Endothelial cell of umbilical vein (primary cell): Measurements from ENCODE around the gene TMEFF1. TPM values are rescaled to one million over a fixed set of nuclear protein-coding genes. Genes with fewer than 3 reads are reported as not detected.

Source experiments
- BruUV-seq: library from RNA; stranded (reverse); fragments of 400-500 nt; replicated peaks from 2 replicates; lab custom pipeline; 2021; lab: Mats Ljungman, UMichigan
- CTCF ChIA-PET: fragments of 300-600, 350-600 bp; sonication (Branson Sonifier 250); formaldehyde crosslinking; loops from one replicate; lab custom pipeline; 2021; ENCODE audit warnings: antibody characterized with exemption, inconsistent platforms; lab: Charles Lee
- POLR2A ChIA-PET: fragments of 300-600, 350-600 bp; sonication (Branson Sonifier 250); formaldehyde crosslinking; loops from one replicate; lab custom pipeline; 2021; ENCODE audit warnings: antibody characterized with exemption, inconsistent platforms; lab: Charles Lee
- DNase-seq: peaks from one replicate; pipeline ENCODE4 v3.0.0-alpha.2; 2011; ENCODE audit warnings: low read depth, low spot score
- FAIRE-seq: peaks from 2 replicates; lab custom pipeline; 2011; peaks lifted over from hg19 to GRCh38; lab: Jason Lieb, UNC
- H2AFZ ChIP-seq: 2 replicates; pipeline ENCODE4 v1.6.0; 2012; ENCODE audit warnings: low read depth, low read length, control low read depth, inconsistent platforms
- H3K27ac ChIP-seq: 2 replicates; pipeline ENCODE4 v1.5.1; 2011; ENCODE audit warnings: low read depth, mild to moderate bottlenecking, control low read depth, low read length, moderate library complexity; ENCODE audit not compliant: insufficient read depth
- H3K27me3 ChIP-seq, 2 experiments: 2 replicates each; pipeline versions ENCODE4 v1.6.0 to v1.6.1; 2011; ENCODE audit warnings: low read length in 2 of 2, mixed read lengths in 1 of 2; ENCODE audit not compliant: control insufficient read depth in 2 of 2, insufficient read depth in 2 of 2
- H3K36me3 ChIP-seq, 2 experiments: 2 replicates in 1 of 2; 3 replicates in 1 of 2; pipeline ENCODE4 v1.5.1; 2011; ENCODE audit warnings: low read length in 2 of 2, mild to moderate bottlenecking in 1 of 2, moderate library complexity in 1 of 2; ENCODE audit not compliant: control insufficient read depth in 2 of 2, insufficient read depth in 2 of 2; ENCODE audit errors: extremely low read depth in 1 of 2
- H3K4me1 ChIP-seq: 3 replicates; pipeline ENCODE4 v1.5.1; 2011; ENCODE audit warnings: mild to moderate bottlenecking, low read length; ENCODE audit not compliant: control insufficient read depth, insufficient read depth; ENCODE audit errors: extremely low read depth
- H3K4me2 ChIP-seq: 2 replicates; pipeline ENCODE4 v1.6.1; 2011; ENCODE audit warnings: low read length, control low read depth, mixed read lengths; ENCODE audit not compliant: insufficient read depth
- H3K4me3 ChIP-seq, 3 experiments: fragments of 200-600 bp in 1 of 3; sonication (generic), shearing (Covaris generic) in 1 of 3; replicated peaks in 1 of 3; 2 replicates each; pipeline ENCODE4 v1.5.1; 2011 to 2016; ENCODE audit warnings: control low read depth in 3 of 3, low read length in 3 of 3, mild to moderate bottlenecking in 2 of 3, inconsistent platforms in 1 of 3, low read depth in 1 of 3, moderate library complexity in 1 of 3; ENCODE audit not compliant: insufficient read depth in 1 of 3
- H3K79me2 ChIP-seq: 2 replicates; pipeline ENCODE4 v1.6.0; 2012; ENCODE audit warnings: low read length, inconsistent platforms; ENCODE audit not compliant: control insufficient read depth, insufficient read depth
- H3K9ac ChIP-seq: replicated peaks from 2 replicates; pipeline ENCODE3; 2011; ENCODE audit warnings: low read length, control low read depth; ENCODE audit not compliant: insufficient read depth; ENCODE audit errors: extremely low read depth
- H3K9me1 ChIP-seq: replicated peaks from 3 replicates; pipeline ENCODE4 v1.6.0; 2011; ENCODE audit warnings: mild to moderate bottlenecking, low read length; ENCODE audit not compliant: control insufficient read depth, insufficient read depth; ENCODE audit errors: extremely low read depth
- H3K9me3 ChIP-seq: replicated peaks from 2 replicates; pipeline ENCODE4 v1.5.1; 2012; ENCODE audit warnings: low read length, inconsistent platforms; ENCODE audit not compliant: control insufficient read depth, insufficient read depth
- H4K20me1 ChIP-seq: replicated peaks from 2 replicates; pipeline ENCODE3; 2011; ENCODE audit warnings: mild to moderate bottlenecking, low read length; ENCODE audit not compliant: control insufficient read depth, insufficient read depth; ENCODE audit errors: extremely low read depth
- EZH2 ChIP-seq: IDR thresholded peaks from 2 replicates; pipeline ENCODE4 v1.6.1; 2012; ENCODE audit warnings: borderline replicate concordance, low read depth, mild to moderate bottlenecking, moderate library complexity, low read length, inconsistent platforms; ENCODE audit not compliant: severe bottlenecking
- FOS ChIP-seq: IDR thresholded peaks from 2 replicates; pipeline ENCODE4 v1.6.1; 2011; ENCODE audit warnings: mild to moderate bottlenecking, low read length, moderate library complexity, borderline replicate concordance; ENCODE audit not compliant: insufficient read depth
- GATA2 ChIP-seq: IDR thresholded peaks from 2 replicates; pipeline ENCODE4 v1.7.0; 2011; ENCODE audit warnings: low read depth, mild to moderate bottlenecking, moderate library complexity, mixed read lengths, low read length; ENCODE audit not compliant: insufficient read length, insufficient read depth
- JUN ChIP-seq: IDR thresholded peaks from 2 replicates; pipeline ENCODE4 v1.6.1; 2011; ENCODE audit warnings: borderline replicate concordance, low read depth; ENCODE audit not compliant: insufficient read length, insufficient read depth
- MYC ChIP-seq: IDR thresholded peaks from one replicate; pipeline ENCODE4 v1.6.1; 2011; ENCODE audit warnings: mild to moderate bottlenecking, low read depth, low read length
- POLR2A ChIP-seq: IDR thresholded peaks from 2 replicates; pipeline ENCODE4 v1.6.1; 2012; ENCODE audit warnings: low read depth, mild to moderate bottlenecking, control low read depth, low read length
- POLR2AphosphoS5 ChIP-seq: IDR thresholded peaks from 2 replicates; pipeline ENCODE4 v1.6.1; 2012; ENCODE audit warnings: low read depth, mild to moderate bottlenecking, control low read depth, low read length, moderate library complexity; ENCODE audit not compliant: insufficient read depth
- dilution Hi-C: fragments of 300-500 bp; cut with MboI; formaldehyde crosslinking; loops from one replicate; pipeline ENCODE4 v1.15.0; 2019; ENCODE audit warnings: low sequenced_read_pairs; ENCODE audit not compliant: extremely low pct_ligation_motif_present
- intact Hi-C: fragments of 100-400 bp; cut with micrococcal nuclease; formaldehyde crosslinking; loops from one replicate; pipeline ENCODE4 v1.10.0; 2022
- polyA plus RNA-seq, 4 experiments: library from polyadenylated mRNA; depleted of rRNA in 3 of 4; stranded (reverse) in 3 of 4; unstranded in 1 of 4; fragments of >200 nt; gene quantifications; 2 replicates each; pipeline versions ENCODE4 v1.2.1 to v1.2.3, GENCODE V29; 2011 to 2012; ENCODE audit warnings: missing spikeins in 1 of 4
- total RNA-seq: library from RNA; stranded (reverse); gene quantifications from 2 replicates; pipeline ENCODE4 v1.2.3, GENCODE V29; 2021
- TF ChIP-seq, protein P1 (sequence below), 2 donors: IDR thresholded peaks; 1 replicate in 1 of 2; 2 replicates in 1 of 2; pipeline ENCODE4 v1.5.1; 2011; ENCODE audit warnings: low read length in 2 of 2, mild to moderate bottlenecking in 2 of 2, moderate library complexity in 2 of 2, control low read depth in 1 of 2, inconsistent platforms in 1 of 2, low read depth in 1 of 2; ENCODE audit not compliant: insufficient read depth in 1 of 2; ENCODE audit errors: extremely low read depth in 1 of 2
- TF ChIP-seq, protein P2 (sequence below): IDR thresholded peaks from 2 replicates; pipeline ENCODE4 v1.6.1; 2011; ENCODE audit not compliant: insufficient read depth, insufficient read length

The TMEFF1 gene
- total and polyA plus RNA-seq, 2 donors (not counting 3 experiments of a cell fraction or from before 2014, with no cell fraction given): 3.0 to 14.6 TPM

DNA sequence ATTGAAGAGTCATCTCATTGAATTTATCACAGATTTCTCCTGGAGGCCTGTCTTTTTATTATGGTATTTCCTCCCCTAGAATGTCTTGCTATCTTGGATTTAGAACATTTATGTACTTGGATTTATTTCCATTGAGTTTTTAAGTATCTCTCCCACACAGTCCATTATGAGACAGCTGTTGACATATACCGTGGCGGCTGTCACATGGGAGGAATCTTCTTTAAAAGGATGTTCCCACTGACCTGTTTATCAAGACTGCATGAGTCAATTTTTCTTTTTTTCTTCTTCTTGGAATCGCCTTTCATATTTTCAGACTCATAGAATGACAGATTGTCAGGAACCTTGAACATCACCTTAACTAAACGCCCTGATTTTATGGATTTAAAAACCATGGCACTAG is 102.1 kb downstream of the TMEFF1 start:
- Histone ChIP-seq H3K9ac (no peak overlapping the region), H3K27ac (no peak overlapping the region), H3K4me3 (no peak overlapping the region), H3K27me3 (no peaks in the 10 kb centered on the region), H3K36me3 (no peaks in the 10 kb centered on the region), H3K9me3 (no peaks in the 10 kb centered on the region), H3K9me1 (no peaks in the 10 kb centered on the region), H2AFZ (no peak overlapping the region), H4K20me1 (no peaks in the 10 kb centered on the region), H3K4me1 (peaks cover 4% of the 10 kb centered on the region), H3K4me2 (no peak overlapping the region), H3K79me2 (no peaks in the 10 kb centered on the region)
- DNase-seq (no peak), FAIRE-seq (no peak)
- intact Hi-C loops: no loop called here
- dilution Hi-C loops: no loop called here
- TF ChIP-seq JUN (no peak), GATA2 (no peak), MYC (no peak), POLR2AphosphoS5 (no peak), EZH2 (no peak), POLR2A (no peak), FOS (no peak)
- TF ChIP-seq, protein P1, sequence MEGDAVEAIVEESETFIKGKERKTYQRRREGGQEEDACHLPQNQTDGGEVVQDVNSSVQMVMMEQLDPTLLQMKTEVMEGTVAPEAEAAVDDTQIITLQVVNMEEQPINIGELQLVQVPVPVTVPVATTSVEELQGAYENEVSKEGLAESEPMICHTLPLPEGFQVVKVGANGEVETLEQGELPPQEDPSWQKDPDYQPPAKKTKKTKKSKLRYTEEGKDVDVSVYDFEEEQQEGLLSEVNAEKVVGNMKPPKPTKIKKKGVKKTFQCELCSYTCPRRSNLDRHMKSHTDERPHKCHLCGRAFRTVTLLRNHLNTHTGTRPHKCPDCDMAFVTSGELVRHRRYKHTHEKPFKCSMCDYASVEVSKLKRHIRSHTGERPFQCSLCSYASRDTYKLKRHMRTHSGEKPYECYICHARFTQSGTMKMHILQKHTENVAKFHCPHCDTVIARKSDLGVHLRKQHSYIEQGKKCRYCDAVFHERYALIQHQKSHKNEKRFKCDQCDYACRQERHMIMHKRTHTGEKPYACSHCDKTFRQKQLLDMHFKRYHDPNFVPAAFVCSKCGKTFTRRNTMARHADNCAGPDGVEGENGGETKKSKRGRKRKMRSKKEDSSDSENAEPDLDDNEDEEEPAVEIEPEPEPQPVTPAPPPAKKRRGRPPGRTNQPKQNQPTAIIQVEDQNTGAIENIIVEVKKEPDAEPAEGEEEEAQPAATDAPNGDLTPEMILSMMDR (IDR thresholded peaks at IDR 0.05; ENCODE audit: extremely low read depth in 1 of 2, insufficient read depth in 1 of 2, low read depth in 1 of 2, low read length in 2 of 2): no peak
- TF ChIP-seq, protein P2, sequence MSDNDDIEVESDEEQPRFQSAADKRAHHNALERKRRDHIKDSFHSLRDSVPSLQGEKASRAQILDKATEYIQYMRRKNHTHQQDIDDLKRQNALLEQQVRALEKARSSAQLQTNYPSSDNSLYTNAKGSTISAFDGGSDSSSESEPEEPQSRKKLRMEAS: no peak
- CTCF ChIA-PET: no interaction called here
- BruUV-seq: no TSS peak
- POLR2A ChIA-PET: no interaction called here
